Large intestine (tissue), 3 donors: ENCODE results near the gene PTPRN2. TPM values are rescaled to one million over a fixed set of nuclear protein-coding genes. Genes with fewer than 3 reads are reported as not detected.

Experiments used
- DNase-seq, 2 donors: peaks; one replicate each; pipeline versions ENCODE4 v3.0.0 to v3.0.0-alpha.2; 2013
- H3K27ac ChIP-seq: one replicate; pipeline ENCODE4 v1.5.1; 2013; ENCODE audit warnings: low read length
- H3K27me3 ChIP-seq: 2 replicates; pipeline ENCODE4 v1.6.1; 2013; ENCODE audit warnings: low read length; ENCODE audit not compliant: control insufficient read depth, insufficient read depth
- H3K36me3 ChIP-seq: 2 replicates; pipeline ENCODE4 v1.6.1; 2013; ENCODE audit warnings: low read length; ENCODE audit not compliant: control insufficient read depth, insufficient read depth
- H3K4me1 ChIP-seq: one replicate; pipeline ENCODE4 v1.6.1; 2013; ENCODE audit warnings: low read length; ENCODE audit not compliant: control insufficient read depth, insufficient read depth
- H3K4me3 ChIP-seq: one replicate; pipeline ENCODE4 v1.5.1; 2013; ENCODE audit warnings: low read length
- H3K9me3 ChIP-seq: one replicate; pipeline ENCODE4 v1.6.1; 2013; ENCODE audit warnings: mild to moderate bottlenecking, low read depth, low read length, moderate library complexity; ENCODE audit not compliant: control insufficient read depth
- WGBS: methylation state at CpG from one replicate; pipeline ENCODE4 v1.1.5; 2013; ENCODE audit warnings: low lambda C conversion rate; ENCODE audit not compliant: insufficient coverage; 5-methylcytosine and 5-hydroxymethylcytosine counted together
- polyA plus RNA-seq: library from polyadenylated mRNA; unstranded; fragments of 120-200 nt; gene quantifications from one replicate; pipeline ENCODE4 v1.2.1, GENCODE V29; 2013

Gene PTPRN2
- polyA plus RNA-seq, 1 donor, result 13.4 TPM

- no peak for DNase-seq
- no peaks in the 10 kb centered on the region for H3K9me3 ChIP-seq
- no peaks in the 10 kb centered on the region for H3K36me3 ChIP-seq
- H3K4me1 ChIP-seq, result no peaks in the 10 kb centered on the region
- H3K27ac ChIP-seq, result no peak overlapping the region
- WGBS, result 87% methylated on average over 5 of the region's 32 CpGs
- H3K27me3 ChIP-seq, result no peaks in the 10 kb centered on the region
- no peak overlapping the region for H3K4me3 ChIP-seq
These were observed 1087.3 kb downstream of the PTPRN2 start for GRCh38 chr7:157500171-157500960.

DNA sequence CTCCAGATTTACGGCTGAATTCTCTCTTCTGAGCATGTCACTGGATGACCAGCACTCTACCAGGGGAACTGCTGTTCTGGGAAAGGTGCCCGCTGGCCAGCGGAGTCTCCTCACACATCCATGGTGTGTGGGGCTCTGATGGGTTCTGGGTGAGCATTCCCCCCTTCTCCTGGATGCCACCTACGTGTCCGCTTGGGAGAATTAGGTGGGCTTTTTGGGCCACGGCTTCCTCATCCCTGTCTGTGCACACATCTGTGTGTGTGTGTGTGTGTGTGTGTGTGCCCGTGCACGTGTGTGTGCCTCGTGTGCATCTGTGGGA, 1087.8 kb downstream of the PTPRN2 start:
- no peaks in the 10 kb centered on the region for H3K9me3 ChIP-seq
- H3K27ac ChIP-seq, result no peak overlapping the region
- H3K4me1 ChIP-seq, result no peaks in the 10 kb centered on the region
- no peak for DNase-seq
- no peaks in the 10 kb centered on the region for H3K36me3 ChIP-seq
- WGBS, result no CpG with 5 or more reads among the region's 9 CpGs
- no peaks in the 10 kb centered on the region for H3K27me3 ChIP-seq
- no peak overlapping the region for H3K4me3 ChIP-seq

- Histone ChIP-seq H3K4me1 (no peaks in the 10 kb centered on the region), H3K4me3 (no peak overlapping the region), H3K36me3 (no peaks in the 10 kb centered on the region), H3K9me3 (no peaks in the 10 kb centered on the region), H3K27ac (no peak overlapping the region), H3K27me3 (no peaks in the 10 kb centered on the region)
- no peak for DNase-seq
- no CpG with 5 or more reads among the region's 27 CpGs for WGBS
These were observed 1088.3 kb downstream of the PTPRN2 start for GRCh38 chr7:157499121-157499834.

- no peak overlapping the region for H3K4me3 ChIP-seq
- no peak overlapping the region for H3K27ac ChIP-seq
- no CpG with 5 or more reads among the region's 12 CpGs for WGBS
- H3K4me1 ChIP-seq, result no peaks in the 10 kb centered on the region
- no peaks in the 10 kb centered on the region for H3K9me3 ChIP-seq
- H3K27me3 ChIP-seq, result no peaks in the 10 kb centered on the region
- no peaks in the 10 kb centered on the region for H3K36me3 ChIP-seq
- DNase-seq, result no peak
These were observed 1089.0 kb downstream of the PTPRN2 start for GRCh38 chr7:157498657-157499056.

DNA sequence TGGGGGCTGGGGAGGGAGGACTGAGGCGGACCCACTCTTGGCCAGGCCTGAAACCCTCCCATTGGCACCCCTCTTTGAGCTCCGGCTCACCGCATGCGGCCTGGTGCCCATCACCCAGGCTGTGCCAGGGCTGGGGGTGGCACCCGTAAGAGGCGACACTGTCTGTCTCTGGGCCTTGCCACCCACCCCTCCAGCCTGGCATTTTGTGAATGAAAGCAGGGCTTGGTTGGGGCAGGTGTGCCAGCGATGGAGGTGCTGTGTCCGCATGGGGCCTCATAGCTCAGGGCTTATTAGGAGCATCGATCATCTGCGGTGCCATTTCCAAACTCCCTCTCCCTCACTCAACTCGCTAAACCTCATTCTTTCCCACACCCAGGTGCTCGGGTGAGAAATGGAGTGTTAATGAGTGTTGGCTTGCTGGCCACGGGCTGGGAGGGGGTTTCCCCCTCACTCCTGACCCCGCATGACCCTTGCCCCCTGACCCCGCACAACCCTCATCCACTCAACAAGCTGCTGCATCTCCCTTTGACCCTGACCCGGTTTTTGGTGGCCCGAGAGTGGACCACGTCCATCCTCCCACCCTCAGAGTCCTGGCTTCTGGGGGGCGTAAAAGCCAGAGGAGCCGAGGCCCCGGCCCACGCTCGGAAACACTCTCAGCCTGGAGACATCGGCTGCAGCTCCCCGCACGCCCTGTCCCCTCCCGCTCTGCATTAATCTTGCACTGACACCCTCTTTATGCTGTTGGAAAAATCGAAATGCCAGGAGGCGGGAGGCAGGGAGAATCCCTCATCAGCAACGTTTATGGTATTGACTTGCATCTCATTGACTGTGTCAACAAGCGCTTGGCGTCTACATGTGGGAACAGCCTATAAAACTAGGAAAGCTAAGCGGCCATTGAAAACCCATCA, 1089.6 kb downstream of the PTPRN2 start:
- Histone ChIP-seq H3K27me3 (no peaks in the 10 kb centered on the region), H3K9me3 (no peaks in the 10 kb centered on the region), H3K4me3 (no peak overlapping the region), H3K36me3 (no peaks in the 10 kb centered on the region), H3K27ac (no peak overlapping the region), H3K4me1 (no peaks in the 10 kb centered on the region)
- DNase-seq, result no peak
- 40% methylated on average over 1 of the region's 33 CpGs for WGBS

GRCh38 chr7:157497367-157497743, 1090.3 kb downstream of the PTPRN2 start:
- Histone ChIP-seq H3K9me3 (no peaks in the 10 kb centered on the region), H3K27ac (no peak overlapping the region), H3K4me1 (no peaks in the 10 kb centered on the region), H3K4me3 (no peak overlapping the region), H3K36me3 (no peaks in the 10 kb centered on the region), H3K27me3 (no peaks in the 10 kb centered on the region)
- no peak for DNase-seq
- WGBS, result no CpG with 5 or more reads among the region's 8 CpGs

DNA sequence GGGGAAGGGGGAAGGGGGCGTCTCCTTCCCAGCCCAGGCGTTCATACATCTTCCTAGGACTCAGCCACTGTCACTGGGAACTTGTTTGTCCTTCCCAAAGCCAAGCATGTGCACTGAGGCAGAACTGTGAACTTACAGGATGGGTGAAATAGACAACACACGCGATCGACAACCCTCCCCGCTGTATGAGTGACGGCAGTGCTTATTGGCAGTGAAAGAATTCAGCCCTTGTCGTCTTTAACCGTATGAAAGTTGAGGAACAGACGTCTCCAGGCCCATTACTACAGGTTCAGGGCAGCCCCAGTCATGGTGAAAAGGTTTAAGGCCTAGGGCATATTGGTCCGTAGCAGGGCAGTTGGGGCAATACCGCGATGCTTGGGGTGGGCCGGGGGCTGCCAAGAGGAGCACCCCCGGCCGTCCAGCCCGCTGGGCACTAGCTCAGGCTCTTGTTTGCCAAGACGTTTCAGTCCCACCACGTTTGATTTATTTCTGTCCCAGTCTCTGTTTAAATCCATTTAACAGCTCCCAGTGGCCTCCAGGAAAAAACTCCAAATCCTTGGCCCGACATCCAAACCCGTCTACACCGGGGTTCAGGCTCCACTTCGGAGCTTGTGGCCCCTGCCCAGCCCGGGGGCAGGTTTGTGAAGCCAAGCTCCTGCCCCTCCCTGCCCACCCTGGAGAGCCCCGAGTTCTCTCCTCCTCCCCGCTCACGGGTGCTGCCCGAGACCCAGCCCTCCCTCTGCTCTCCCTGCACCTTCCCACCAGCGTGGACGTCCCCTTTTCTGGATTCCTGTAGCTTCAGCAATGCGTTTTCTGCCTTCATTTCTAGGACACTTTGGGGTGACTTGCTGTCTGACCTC, 1091.0 kb downstream of the PTPRN2 start:
- no peak for DNase-seq
- H3K27me3 ChIP-seq, result no peaks in the 10 kb centered on the region
- no peaks in the 10 kb centered on the region for H3K9me3 ChIP-seq
- no peak overlapping the region for H3K4me3 ChIP-seq
- WGBS, result 50% methylated on average over 2 of the region's 31 CpGs
- H3K27ac ChIP-seq, result no peak overlapping the region
- H3K4me1 ChIP-seq, result no peaks in the 10 kb centered on the region
- H3K36me3 ChIP-seq, result no peaks in the 10 kb centered on the region

DNA sequence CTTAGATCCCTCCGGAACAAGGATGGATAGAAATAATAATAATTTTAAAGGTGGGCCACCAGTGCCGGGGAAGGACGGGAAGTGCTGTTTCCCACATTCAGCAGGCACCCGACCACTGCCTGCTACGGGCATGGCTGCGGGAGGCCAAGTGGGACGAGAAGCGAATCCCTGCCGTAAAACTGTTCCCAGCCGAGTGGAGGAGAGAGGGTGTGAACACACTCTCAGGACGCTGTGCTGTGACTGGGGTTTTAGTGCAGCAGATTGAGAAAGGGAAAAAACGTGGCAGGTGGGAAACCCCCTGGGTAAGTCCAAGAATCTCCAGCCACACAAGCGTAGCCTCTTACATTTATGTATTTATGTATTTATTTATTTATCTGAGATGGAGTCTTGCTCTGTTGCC, 1092.0 kb downstream of the PTPRN2 start:
- Histone ChIP-seq H3K9me3 (no peaks in the 10 kb centered on the region), H3K27ac (no peak overlapping the region), H3K4me3 (no peak overlapping the region), H3K27me3 (no peaks in the 10 kb centered on the region), H3K4me1 (no peaks in the 10 kb centered on the region), H3K36me3 (no peaks in the 10 kb centered on the region)
- no peak for DNase-seq
- 81% methylated on average over 3 of the region's 13 CpGs for whole genome bisulfite sequencing

DNA sequence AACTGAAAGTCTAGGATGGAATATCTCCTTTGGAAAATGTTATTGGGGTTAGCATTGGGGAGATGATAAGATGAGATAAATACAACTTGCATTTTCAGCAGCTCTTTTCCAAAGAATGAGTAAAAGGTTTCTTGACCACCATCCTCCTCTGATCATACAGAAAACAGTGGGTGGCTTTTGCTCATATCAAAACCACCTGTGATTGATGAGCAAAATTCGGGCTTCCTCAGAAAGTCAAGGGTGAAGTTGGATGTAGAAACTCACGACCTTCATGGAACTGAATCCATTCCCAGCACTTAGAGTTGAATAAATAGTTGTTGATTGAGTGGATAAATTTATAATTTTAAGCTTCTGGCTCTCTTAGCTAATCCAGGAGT, 1092.5 kb downstream of the PTPRN2 start:
- WGBS, result no CpG with 5 or more reads among the region's 2 CpGs
- Histone ChIP-seq H3K4me1 (no peaks in the 10 kb centered on the region), H3K36me3 (no peaks in the 10 kb centered on the region), H3K27ac (no peak overlapping the region), H3K4me3 (no peak overlapping the region), H3K9me3 (no peaks in the 10 kb centered on the region), H3K27me3 (no peaks in the 10 kb centered on the region)
- no peak for DNase-seq
